B cell (primary cell): Measurements from ENCODE around the gene CFTR. TPM values are rescaled to one million over a fixed set of nuclear protein-coding genes. Genes with fewer than 3 reads are reported as not detected.

ENCODE experiments used
- ATAC-seq: fragments of 200-7000 bp; cut with Tn5 transposase; one replicate; pipeline ENCODE4 v1.10.0; 2021; ENCODE audit warnings: low read depth, mild to moderate bottlenecking, moderate number of reproducible peaks, moderate library complexity
- CTCF ChIA-PET: fragments of 350-600 bp; sonication (Branson Sonifier 250); formaldehyde crosslinking; loops from one replicate; lab custom pipeline; 2021; ENCODE audit warnings: antibody characterized with exemption, inconsistent platforms; lab: Charles Lee
- POLR2A ChIA-PET: fragments of 350-600 bp; sonication (Branson Sonifier 250); formaldehyde crosslinking; loops from one replicate; lab custom pipeline; 2021; ENCODE audit warnings: antibody characterized with exemption; lab: Charles Lee
- DNase-seq: peaks from one replicate; pipeline ENCODE4 v3.0.0; 2013
- H2AFZ ChIP-seq: 2 replicates; pipeline ENCODE4 v1.6.1; 2012; ENCODE audit warnings: mild to moderate bottlenecking, low read depth, low read length; ENCODE audit not compliant: insufficient read depth, poor library complexity, severe bottlenecking
- H3K27ac ChIP-seq, 2 donors: 1 replicate in 1 of 2; 2 replicates in 1 of 2; pipeline ENCODE4 v1.5.1; 2012 to 2013; ENCODE audit warnings: low read length in 2 of 2, mild to moderate bottlenecking in 2 of 2, moderate library complexity in 1 of 2
- H3K27me3 ChIP-seq, 4 experiments: fragments of 200-600 bp in 1 of 4; sonication (generic) in 1 of 4; replicated peaks in 1 of 4; 1 replicate in 2 of 4; 2 replicates in 2 of 4; pipeline versions ENCODE4 v1.6.1 to v1.7.0; 2013 to 2016; ENCODE audit warnings: low read length in 3 of 4, mild to moderate bottlenecking in 2 of 4, mixed read lengths in 1 of 4, moderate library complexity in 1 of 4; ENCODE audit not compliant: insufficient read depth in 4 of 4, control insufficient read depth in 3 of 4; ENCODE audit errors: control extremely low read depth in 1 of 4
- H3K36me3 ChIP-seq, 2 experiments: replicated peaks in 1 of 2; 1 replicate in 1 of 2; 2 replicates in 1 of 2; pipeline versions ENCODE4 v1.6.1 to v1.7.1; 2013; ENCODE audit warnings: low read length in 1 of 2; ENCODE audit not compliant: insufficient read depth in 2 of 2, control insufficient read depth in 1 of 2; ENCODE audit errors: control extremely low read depth in 1 of 2, extremely low read depth in 1 of 2
- H3K4me1 ChIP-seq, 2 donors: fragments of 200-600 bp in 1 of 2; sonication (generic) in 1 of 2; 1 replicate in 1 of 2; 2 replicates in 1 of 2; pipeline versions ENCODE4 v1.5.1 to v1.6.1; 2013 to 2017; ENCODE audit warnings: low read length in 2 of 2; ENCODE audit not compliant: control insufficient read depth in 2 of 2, insufficient read depth in 2 of 2
- H3K4me2 ChIP-seq: replicated peaks from 2 replicates; pipeline ENCODE3; 2012; ENCODE audit warnings: mild to moderate bottlenecking, low read depth, low read length; ENCODE audit not compliant: poor library complexity, severe bottlenecking
- H3K4me3 ChIP-seq, 5 experiments: fragments of 200-600 bp in 1 of 5; sonication (generic) in 1 of 5; 1 replicate in 3 of 5; 2 replicates in 2 of 5; pipeline versions ENCODE4 v1.5.1 to v1.7.0; 2011 to 2016; ENCODE audit warnings: low read length in 4 of 5, mild to moderate bottlenecking in 4 of 5, low read depth in 2 of 5, control low read depth in 1 of 5, moderate library complexity in 1 of 5; ENCODE audit not compliant: insufficient read depth in 1 of 5; ENCODE audit errors: control extremely low read depth in 1 of 5, extremely low read depth in 1 of 5
- H3K79me2 ChIP-seq: fragments of 200-600 bp; sonication (generic); one replicate; pipeline ENCODE4 v1.6.0; 2016; ENCODE audit warnings: low read length; ENCODE audit not compliant: control insufficient read depth, insufficient read depth
- H3K9ac ChIP-seq: fragments of 200-600 bp; sonication (generic); 2 replicates; pipeline ENCODE4 v1.6.1; 2017; ENCODE audit warnings: mild to moderate bottlenecking, low read length, moderate library complexity
- H3K9me3 ChIP-seq, 3 donors: one replicate each; pipeline versions ENCODE4 v1.6.1 to v1.7.1; 2013; ENCODE audit warnings: low read length in 2 of 3; ENCODE audit not compliant: control insufficient read depth in 2 of 3, insufficient read depth in 1 of 3; ENCODE audit errors: control extremely low read depth in 1 of 3
- H4K20me1 ChIP-seq: 2 replicates; pipeline ENCODE4 v1.6.0; 2012; ENCODE audit warnings: mild to moderate bottlenecking, low read length; ENCODE audit not compliant: insufficient read depth, control insufficient read depth, poor library complexity, severe bottlenecking
- H3K27ac Mint-ChIP-seq: one replicate; pipeline ENCODE4 v1.8.0; 2021; ENCODE audit warnings: mixed read lengths
- H3K27me3 Mint-ChIP-seq: one replicate; pipeline ENCODE4 v1.8.0; 2021; ENCODE audit warnings: mixed read lengths
- H3K4me1 Mint-ChIP-seq: one replicate; pipeline ENCODE4 v1.8.0; 2021; ENCODE audit warnings: mixed read lengths
- H3K4me3 Mint-ChIP-seq: one replicate; pipeline ENCODE4 v1.8.0; 2021; ENCODE audit warnings: mixed read lengths
- H3K9me3 Mint-ChIP-seq: one replicate; pipeline ENCODE4 v1.8.0; 2022; ENCODE audit warnings: mixed read lengths; ENCODE audit not compliant: insufficient read depth
- EZH2 ChIP-seq: IDR thresholded peaks from 2 replicates; pipeline ENCODE4 v1.6.1; 2012; ENCODE audit warnings: borderline replicate concordance, low read depth, mild to moderate bottlenecking, moderate library complexity, low read length; ENCODE audit not compliant: insufficient read depth, poor library complexity, severe bottlenecking
- WGBS: methylation state at CpG from one replicate; pipeline ENCODE4 v1.1.5; 2013; ENCODE audit warnings: missing lambda C conversion rate; ENCODE audit not compliant: insufficient coverage; 5-methylcytosine and 5-hydroxymethylcytosine counted together
- intact Hi-C: fragments of 100-400 bp; cut with micrococcal nuclease; formaldehyde crosslinking; loops from one replicate; pipeline ENCODE4 v1.10.0; 2022
- polyA plus RNA-seq: library from polyadenylated mRNA; depleted of rRNA; stranded (reverse); fragments of >200 nt; gene quantifications from 2 replicates; pipeline ENCODE4 v1.2.3, GENCODE V29; 2012
- total RNA-seq, 2 donors: library from RNA; stranded (reverse); fragments of 120-200 nt in 1 of 2; gene quantifications; 1 replicate in 1 of 2; 2 replicates in 1 of 2; pipeline versions ENCODE4 v1.2.3 to v1.2.4, GENCODE V29; 2013 to 2022
- TF ChIP-seq, protein P1 (sequence below): fragments of 200-600 bp; IDR thresholded peaks from one replicate; pipeline ENCODE4 v1.8.0; 2022; ENCODE audit warnings: antibody characterized with exemption, mild to moderate bottlenecking

Gene CFTR
- total and polyA plus RNA-seq, 2 donors (not counting 1 experiment from before 2014, with no cell fraction given): not detected

DNA sequence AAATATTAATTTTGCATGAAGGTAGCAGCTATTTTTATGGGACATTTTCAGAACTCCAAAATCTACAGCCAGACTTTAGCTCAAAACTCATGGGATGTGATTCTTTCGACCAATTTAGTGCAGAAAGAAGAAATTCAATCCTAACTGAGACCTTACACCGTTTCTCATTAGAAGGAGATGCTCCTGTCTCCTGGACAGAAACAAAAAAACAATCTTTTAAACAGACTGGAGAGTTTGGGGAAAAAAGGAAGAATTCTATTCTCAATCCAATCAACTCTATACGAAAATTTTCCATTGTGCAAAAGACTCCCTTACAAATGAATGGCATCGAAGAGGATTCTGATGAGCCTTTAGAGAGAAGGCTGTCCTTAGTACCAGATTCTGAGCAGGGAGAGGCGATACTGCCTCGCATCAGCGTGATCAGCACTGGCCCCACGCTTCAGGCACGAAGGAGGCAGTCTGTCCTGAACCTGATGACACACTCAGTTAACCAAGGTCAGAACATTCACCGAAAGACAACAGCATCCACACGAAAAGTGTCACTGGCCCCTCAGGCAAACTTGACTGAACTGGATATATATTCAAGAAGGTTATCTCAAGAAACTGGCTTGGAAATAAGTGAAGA lies 112.3 kb downstream of the CFTR start:
- no peaks in the 10 kb centered on the region for H3K4me1 ChIP-seq
- Mint-ChIP-seq H3K27ac (no peak overlapping the region), H3K9me3 (no peaks in the 10 kb centered on the region), H3K27me3 (no peaks in the 10 kb centered on the region), H3K4me3 (no peak overlapping the region), H3K4me1 (no peaks in the 10 kb centered on the region)
- peaks cover 0 to 2% (median 0%) of the 10 kb centered on the region in 4 experiments for H3K27me3 ChIP-seq
- POLR2A ChIA-PET: no interaction called here
- TF ChIP-seq EZH2: no peak
- TF ChIP-seq, protein P1, sequence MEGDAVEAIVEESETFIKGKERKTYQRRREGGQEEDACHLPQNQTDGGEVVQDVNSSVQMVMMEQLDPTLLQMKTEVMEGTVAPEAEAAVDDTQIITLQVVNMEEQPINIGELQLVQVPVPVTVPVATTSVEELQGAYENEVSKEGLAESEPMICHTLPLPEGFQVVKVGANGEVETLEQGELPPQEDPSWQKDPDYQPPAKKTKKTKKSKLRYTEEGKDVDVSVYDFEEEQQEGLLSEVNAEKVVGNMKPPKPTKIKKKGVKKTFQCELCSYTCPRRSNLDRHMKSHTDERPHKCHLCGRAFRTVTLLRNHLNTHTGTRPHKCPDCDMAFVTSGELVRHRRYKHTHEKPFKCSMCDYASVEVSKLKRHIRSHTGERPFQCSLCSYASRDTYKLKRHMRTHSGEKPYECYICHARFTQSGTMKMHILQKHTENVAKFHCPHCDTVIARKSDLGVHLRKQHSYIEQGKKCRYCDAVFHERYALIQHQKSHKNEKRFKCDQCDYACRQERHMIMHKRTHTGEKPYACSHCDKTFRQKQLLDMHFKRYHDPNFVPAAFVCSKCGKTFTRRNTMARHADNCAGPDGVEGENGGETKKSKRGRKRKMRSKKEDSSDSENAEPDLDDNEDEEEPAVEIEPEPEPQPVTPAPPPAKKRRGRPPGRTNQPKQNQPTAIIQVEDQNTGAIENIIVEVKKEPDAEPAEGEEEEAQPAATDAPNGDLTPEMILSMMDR: no peak
- DNase-seq (no peak), ATAC-seq (no peak)
- H3K4me2 ChIP-seq: no peak overlapping the region
- H3K9ac ChIP-seq: no peak overlapping the region
- H3K9me3 ChIP-seq: peaks cover 0 to 10% (median 0%) of the 10 kb centered on the region in 3 donors
- H3K27ac ChIP-seq: no peak overlapping the region
- intact Hi-C loops: no loop called here
- no peaks in the 10 kb centered on the region for H4K20me1 ChIP-seq
- no peak overlapping the region for H2AFZ ChIP-seq
- no peaks in the 10 kb centered on the region for H3K36me3 ChIP-seq
- WGBS: 56% methylated on average over 2 of the region's 11 CpGs
- H3K4me3 ChIP-seq: no peak overlapping the region
- H3K79me2 ChIP-seq: no peaks in the 10 kb centered on the region
- CTCF ChIA-PET: no interaction called here

DNA sequence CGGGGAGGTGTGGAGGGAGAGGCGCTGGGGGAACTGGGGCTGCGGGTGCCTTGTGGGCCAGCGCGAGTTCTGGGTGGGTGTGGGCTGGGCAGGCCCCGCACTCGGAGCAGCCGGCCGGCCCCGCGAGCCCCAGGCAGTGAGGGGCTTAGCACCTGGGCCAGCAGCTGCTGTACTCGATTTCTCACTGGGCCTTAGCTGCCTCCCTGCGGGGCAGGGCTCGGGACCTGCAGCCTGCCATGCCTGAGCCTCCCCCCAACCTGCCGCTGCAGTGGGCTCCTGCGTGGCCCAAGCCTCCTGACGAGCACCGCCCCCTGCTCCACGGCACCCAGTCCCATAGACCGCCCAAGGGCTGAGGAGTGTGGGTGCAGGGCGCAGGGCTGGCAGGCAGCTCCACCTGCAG lies 116.3 kb downstream of the CFTR start:
- Histone ChIP-seq H3K4me1 (no peaks in the 10 kb centered on the region), H3K9me3 (peaks cover 0 to 10% (median 0%) of the 10 kb centered on the region in 3 donors), H2AFZ (no peak overlapping the region), H3K9ac (no peak overlapping the region), H3K4me2 (no peak overlapping the region), H4K20me1 (no peaks in the 10 kb centered on the region), H3K27ac (no peak overlapping the region), H3K36me3 (no peaks in the 10 kb centered on the region), H3K27me3 (no peaks in the 10 kb centered on the region), H3K79me2 (no peaks in the 10 kb centered on the region), H3K4me3 (no peak overlapping the region)
- DNase-seq (no peak), ATAC-seq (no peak)
- Mint-ChIP-seq H3K9me3 (peaks cover 2% of the 10 kb centered on the region), H3K4me1 (no peaks in the 10 kb centered on the region), H3K4me3 (no peak overlapping the region), H3K27ac (no peak overlapping the region), H3K27me3 (no peaks in the 10 kb centered on the region)
- ChIA-PET CTCF (interaction anchor here (0.9 kb wide), 1 partner anchor 17 kb away, joined by 3 read pairs; no protein-coding TSS in a partner anchor), POLR2A (no interaction called here)
- 95% methylated on average over 19 of the region's 21 CpGs for WGBS
- no peak for TF ChIP-seq EZH2
- TF ChIP-seq, protein P1: no peak
- intact Hi-C loops: no loop called here
